Heart right ventricle (tissue), 16 donors: ENCODE measurements around the gene CYTH1. TPM values are rescaled to one million over a fixed set of nuclear protein-coding genes. Genes with fewer than 3 reads are reported as not detected.
A peak's percentile ranks its signal among the peaks of the same experiment; 100 is the strongest.

Experiments used
- ATAC-seq, 8 donors: fragments of 200-7000 bp; cut with Tn5 transposase; one replicate each; pipeline ENCODE4 v1.9.1; 2020; ENCODE audit warnings: mild to moderate bottlenecking in 8 of 8, moderate library complexity in 8 of 8, moderate number of reproducible peaks in 1 of 8
- DNase-seq, 2 donors: peaks; one replicate each; pipeline ENCODE4 v3.0.0-alpha.2; 2020
- H3K27ac ChIP-seq, 10 donors: fragments of 200-600 bp; sonication (generic) in 2 of 10; one replicate each; pipeline versions ENCODE4 v1.5.0 to v1.8.0; 2020 to 2022; ENCODE audit warnings: mild to moderate bottlenecking in 3 of 10
- H3K27me3 ChIP-seq, 7 donors: fragments of 200-600 bp; one replicate each; pipeline ENCODE4 v1.8.0; 2021 to 2022; ENCODE audit warnings: mild to moderate bottlenecking in 2 of 7
- H3K36me3 ChIP-seq, 9 donors: fragments of 200-600 bp; sonication (generic) in 1 of 9; one replicate each; pipeline versions ENCODE4 v1.5.0 to v1.8.0; 2020 to 2022; ENCODE audit warnings: mild to moderate bottlenecking in 2 of 9
- H3K4me1 ChIP-seq, 9 donors: fragments of 200-600 bp; sonication (generic) in 1 of 9; one replicate each; pipeline versions ENCODE4 v1.5.0 to v1.8.0; 2020 to 2022; ENCODE audit warnings: mild to moderate bottlenecking in 4 of 9
- H3K4me3 ChIP-seq, 10 donors: fragments of 200-600 bp; sonication (generic) in 2 of 10; one replicate each; pipeline versions ENCODE4 v1.5.0 to v1.8.0; 2020 to 2022; ENCODE audit warnings: mild to moderate bottlenecking in 7 of 10, moderate library complexity in 2 of 10
- H3K9me3 ChIP-seq, 11 donors: fragments of 200-600 bp in 10 of 11; sonication (generic) in 2 of 11; one replicate each; pipeline versions ENCODE4 v1.5.0 to v1.8.0; 2013 to 2022; ENCODE audit warnings: mild to moderate bottlenecking in 2 of 11, control low read depth in 1 of 11, moderate library complexity in 1 of 11
- CTCF ChIP-seq, 9 donors: fragments of 200-600 bp; sonication (generic) in 2 of 9; IDR thresholded peaks; one replicate each; pipeline versions ENCODE4 v1.5.0 to v1.8.0; 2021 to 2022; ENCODE audit warnings: antibody characterized with exemption in 9 of 9, mild to moderate bottlenecking in 5 of 9, moderate library complexity in 1 of 9
- WGBS, 2 donors: extraction: QIAGEN DNeasy Blood & Tissue Kit; methylation state at CpG; one replicate each; pipeline ENCODE4 v1.1.7; 2013; ENCODE audit warnings: inconsistent platforms in 1 of 2; 5-methylcytosine and 5-hydroxymethylcytosine counted together
- intact Hi-C, 10 donors: fragments of 100-400 bp; cut with DNase I; formaldehyde crosslinking; loops; one replicate each; pipeline versions ENCODE4 v1.11.1 to v1.14.2; 2022
- polyA plus RNA-seq, 2 donors: library from polyadenylated mRNA; stranded (reverse); fragments of 200-250 nt; gene quantifications; one replicate each; pipeline ENCODE4 v1.2.3, GENCODE V29; 2013
- total RNA-seq, 10 donors: library from RNA; stranded (reverse); fragmentation: NEBNext Ultra II Directional in 3 of 10; extraction: Animal tissue kit (Norgen Biotek cat#: 25700) in 3 of 10; gene quantifications; one replicate each; pipeline versions ENCODE4 v1.2.1 to v1.2.4, GENCODE V29; 2021 to 2023
- donor health status: Arrhythmogenic right ventricular cardiomyopathy.
- donor health status: ischemic (EF 13 %, LVEDD 7.1; RV severe dilation, severe dysfunction).
- donor health status: healthy with polysubstance abuse.
- donor health status: DM: no; HTN: yes; CAD: no.
- donor health status: DM: no; HTN: no; CAD: no.
- donor health status: ischemic (EF 25% LVEDD 6.9; RV normal size, moderate dysfunction).
- donor health status: ischemic (EF 25% LVEDD 5.7; RV mildly dilated, moderate dysfunction).
- donor health status: healthy.
- donor health status: DM: yes; HTN: yes; CAD: no.
- donor health status: Ischemic cardiomyopathy.
- donor health status: ischemic (EF 35%, LVEDD 5.7; RV mildly dilated, moderate dysfunction).
- donor health status: nonischemic (EF 11% LVEDD 7.7; RV severe dilation, severe dysfunction).
- donor health status: DM: yes; HTN: yes; CAD: no.
- donor health status: PGD.
- donor health status: ischemic (EF 29% LVEDD 5.4; RV normal size, mild dysfunction).
- donor health status: nonischemic (EF 23%, LVEDD 6.1; RV moderate dilation, normal function).

Gene CYTH1
- total and polyA plus RNA-seq, 12 donors: 22.3 to 46.9 (median 32.5) TPM

- no peak for TF ChIP-seq CTCF (IDR thresholded peaks at IDR 0.05)
- intact Hi-C loops: loop anchor here in 1 of 10 donors (5.0 kb wide), 1 partner anchor 42 kb away; no protein-coding TSS in a partner anchor
- Histone ChIP-seq H3K4me1 (peaks cover 22 to 92% (median 80%) of the 10 kb centered on the region in 9 donors), H3K27me3 (no peaks in the 10 kb centered on the region), H3K4me3 (peak overlapping the region in 9 of 10 donors; percentile 30 to 64 (median 56)), H3K36me3 (peaks cover 0 to 5% (median 0%) of the 10 kb centered on the region in 9 donors), H3K9me3 (no peaks in the 10 kb centered on the region), H3K27ac (peak overlapping the region; percentile 19 to 92 (median 83))
- ATAC-seq (peak in 2 of 8 donors; percentile 19 to 20), DNase-seq (no peak)
- WGBS, 2 donors: 45 to 63% methylated on average over 16 of the region's 16 CpGs
Observed at GRCh38 chr17:78734793-78735641, 47.1 kb downstream of the CYTH1 start.

- H3K4me1 ChIP-seq: peaks cover 19 to 89% (median 56%) of the 10 kb centered on the region in 9 donors
- no peaks in the 10 kb centered on the region for H3K27me3 ChIP-seq
- H3K9me3 ChIP-seq: no peaks in the 10 kb centered on the region
- H3K4me3 ChIP-seq: no peak overlapping the region
- TF ChIP-seq CTCF (IDR thresholded peaks at IDR 0.05): no peak
- WGBS, 2 donors: 69 to 82% methylated on average over 1 of the region's 1 CpG
- H3K27ac ChIP-seq: peak overlapping the region in 2 of 10 donors; percentile 3 to 13
- DNase-seq: no peak
- intact Hi-C loops: no loop called here
- peaks cover 0 to 13% (median 0%) of the 10 kb centered on the region in 9 donors for H3K36me3 ChIP-seq
- ATAC-seq: no peak
Observed at GRCh38 chr17:78732354-78732753, 49.7 kb downstream of the CYTH1 start.

GRCh38 chr17:78731904-78732303 lies 50.2 kb downstream of the CYTH1 start:
- H3K4me3 ChIP-seq: no peak overlapping the region
- H3K9me3 ChIP-seq: no peaks in the 10 kb centered on the region
- TF ChIP-seq CTCF (IDR thresholded peaks at IDR 0.05): no peak
- H3K36me3 ChIP-seq: peaks cover 0 to 17% (median 0%) of the 10 kb centered on the region in 9 donors
- no peaks in the 10 kb centered on the region for H3K27me3 ChIP-seq
- H3K27ac ChIP-seq: peak overlapping the region in 2 of 10 donors; percentile 3 to 13
- DNase-seq: no peak
- 68 to 73% methylated on average over 5 of the region's 5 CpGs for WGBS, 2 donors
- H3K4me1 ChIP-seq: peaks cover 17 to 89% (median 51%) of the 10 kb centered on the region in 9 donors
- intact Hi-C loops: no loop called here
- ATAC-seq: no peak

GRCh38 chr17:78729641-78730040 lies 52.4 kb downstream of the CYTH1 start:
- TF ChIP-seq CTCF (IDR thresholded peaks at IDR 0.05): no peak
- H3K9me3 ChIP-seq: no peaks in the 10 kb centered on the region
- H3K36me3 ChIP-seq: peaks cover 0 to 20% (median 0%) of the 10 kb centered on the region in 9 donors
- no peaks in the 10 kb centered on the region for H3K27me3 ChIP-seq
- ATAC-seq (no peak), DNase-seq (no peak)
- no peak overlapping the region for H3K27ac ChIP-seq
- peaks cover 13 to 89% (median 54%) of the 10 kb centered on the region in 9 donors for H3K4me1 ChIP-seq
- no peak overlapping the region for H3K4me3 ChIP-seq
- 94 to 100% methylated on average over 1 of the region's 1 CpG for WGBS, 2 donors
- intact Hi-C loops: no loop called here
